Measurements from ENCODE around the gene SMIM27.

GRCh38 chr9:32574858-32575257 lies 22.7 kb downstream of the SMIM27 start:
- TF ChIP-seq CTCF (conservative IDR thresholded peaks at IDR 0.05; ENCODE audit: low read depth, low read length) (no peak), EZH2 (IDR thresholded peaks at IDR 0.05; ENCODE audit: borderline replicate concordance, low read depth, low read length, poor library complexity, severe bottlenecking) (no peak)

Data from A673 (cell line).